Stomach (tissue), 4 donors: ENCODE data around the gene ELMO1.

Source experiments
- CTCF ChIP-seq, 7 experiments: fragments of 450-650 bp in 4 of 7; fragments of 200-600 bp in 3 of 7; sonication (generic) in 3 of 7; IDR thresholded peaks; one replicate each; pipeline ENCODE4 v1.5.1; 2016 to 2019; ENCODE audit warnings: antibody characterized with exemption in 7 of 7, control low read depth in 2 of 7, mild to moderate bottlenecking in 1 of 7
- EP300 ChIP-seq: sonication (generic); formaldehyde crosslinking; IDR thresholded peaks from one replicate; pipeline ENCODE4 v1.6.1; 2017; ENCODE audit warnings: antibody characterized with exemption
- POLR2A ChIP-seq, 4 donors: fragments of 450-650 bp; IDR thresholded peaks; one replicate each; pipeline ENCODE4 v1.6.1; 2016; ENCODE audit warnings: antibody characterized with exemption in 4 of 4, control low read depth in 2 of 4, mild to moderate bottlenecking in 1 of 4, moderate library complexity in 1 of 4

GRCh38 chr7:37083311-37084096, 365.2 kb downstream of the ELMO1 start:
- no peak for TF ChIP-seq EP300
- no peak for TF ChIP-seq CTCF (IDR thresholded peaks at IDR 0.05)
- TF ChIP-seq POLR2A (IDR thresholded peaks at IDR 0.05), result no peak
